Esophagus muscularis mucosa (tissue), 4 donors: ENCODE data around the gene THOC2.

Source experiments
- CTCF ChIP-seq, 3 experiments: fragments of 200-600 bp in 2 of 3; fragments of 450-650 bp in 1 of 3; sonication (generic) in 2 of 3; IDR thresholded peaks; one replicate each; pipeline ENCODE4 v1.5.1; 2017 to 2019; ENCODE audit warnings: antibody characterized with exemption in 3 of 3, mild to moderate bottlenecking in 2 of 3, moderate library complexity in 1 of 3
- EP300 ChIP-seq: sonication (generic); formaldehyde crosslinking; IDR thresholded peaks from one replicate; pipeline ENCODE4 v1.6.1; 2017; ENCODE audit warnings: antibody characterized with exemption
- POLR2A ChIP-seq: fragments of 450-650 bp; IDR thresholded peaks from one replicate; pipeline ENCODE4 v1.6.1; 2017; ENCODE audit warnings: antibody characterized with exemption, moderate library complexity, mild to moderate bottlenecking, low read depth
- POLR2AphosphoS5 ChIP-seq, 2 donors: sonication (generic); formaldehyde crosslinking; IDR thresholded peaks; one replicate each; pipeline ENCODE4 v1.6.1; 2017; ENCODE audit warnings: antibody characterized with exemption in 2 of 2

- TF ChIP-seq EP300 (no peak), CTCF (IDR thresholded peaks at IDR 0.05) (no peak), POLR2A (no peak), POLR2AphosphoS5 (IDR thresholded peaks at IDR 0.05) (no peak)
Observed at GRCh38 chrX:123561439-123562215, 171.2 kb downstream of the THOC2 start.
